Hematopoietic multipotent progenitor cell treated with erythropoietin and hydrocortisone succinate and interleukin-3 and kit ligand, for 6 days (in vitro differentiated cells): ENCODE measurements around the gene GRM4.

ENCODE experiments used
- DNase-seq: peaks from one replicate; pipeline ENCODE4 v3.0.0-alpha.2; 2015

GRM4 gene

DNA sequence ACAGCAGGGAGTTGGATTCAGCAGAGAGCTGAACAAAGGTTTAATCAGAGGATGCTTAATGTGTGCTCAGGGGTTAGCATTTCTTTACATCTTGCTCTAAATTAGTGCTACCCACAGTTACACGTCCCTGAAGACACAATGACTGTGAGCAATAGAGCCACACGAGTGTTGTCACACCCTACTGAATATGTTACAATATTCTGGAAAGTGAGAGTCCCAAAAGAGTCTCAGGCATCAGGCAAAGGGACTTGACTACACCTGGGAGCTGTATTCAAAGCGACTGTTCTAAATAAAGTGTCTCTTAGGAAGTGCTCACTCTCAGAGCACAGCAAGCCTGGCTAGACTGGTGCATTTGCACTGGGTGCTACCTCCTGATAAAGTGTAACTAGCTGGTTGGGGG, 108.7 kb downstream of the GRM4 start:
- no peak for DNase-seq

DNA sequence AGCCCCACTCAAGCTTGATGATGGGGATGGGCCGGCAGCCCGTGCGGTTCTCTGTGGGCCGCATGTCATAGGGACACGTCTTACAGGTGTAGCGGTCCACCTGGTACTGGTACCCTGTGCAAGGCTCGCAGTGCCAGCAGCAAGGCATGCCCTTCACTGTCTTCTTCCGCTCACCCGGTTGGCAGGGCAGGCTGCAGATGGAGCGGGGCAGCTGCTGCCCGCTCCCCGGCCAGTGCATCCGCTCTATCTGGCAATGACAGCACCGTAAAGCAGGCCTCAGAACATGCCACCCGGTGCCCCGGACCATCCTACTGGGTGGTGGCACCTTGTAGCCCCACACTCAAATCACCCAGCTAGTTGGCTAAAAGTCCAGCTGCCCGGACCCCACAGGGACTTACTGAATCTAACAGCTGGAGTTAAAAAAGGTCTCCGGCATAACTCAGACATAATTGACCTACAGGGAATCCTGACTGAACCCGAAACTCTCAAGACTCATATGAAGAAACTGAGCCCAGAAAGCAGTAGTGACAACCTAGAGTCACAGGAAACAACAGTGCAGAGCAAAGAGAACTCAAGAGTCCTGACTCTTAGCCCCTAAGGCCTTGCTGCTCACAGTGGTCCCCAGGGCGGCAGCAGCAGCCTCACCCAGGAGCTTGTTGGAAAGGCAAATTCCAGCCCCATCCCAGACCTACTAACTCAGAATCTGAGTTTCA, 109.4 kb downstream of the GRM4 start:
- no peak for DNase-seq

DNA sequence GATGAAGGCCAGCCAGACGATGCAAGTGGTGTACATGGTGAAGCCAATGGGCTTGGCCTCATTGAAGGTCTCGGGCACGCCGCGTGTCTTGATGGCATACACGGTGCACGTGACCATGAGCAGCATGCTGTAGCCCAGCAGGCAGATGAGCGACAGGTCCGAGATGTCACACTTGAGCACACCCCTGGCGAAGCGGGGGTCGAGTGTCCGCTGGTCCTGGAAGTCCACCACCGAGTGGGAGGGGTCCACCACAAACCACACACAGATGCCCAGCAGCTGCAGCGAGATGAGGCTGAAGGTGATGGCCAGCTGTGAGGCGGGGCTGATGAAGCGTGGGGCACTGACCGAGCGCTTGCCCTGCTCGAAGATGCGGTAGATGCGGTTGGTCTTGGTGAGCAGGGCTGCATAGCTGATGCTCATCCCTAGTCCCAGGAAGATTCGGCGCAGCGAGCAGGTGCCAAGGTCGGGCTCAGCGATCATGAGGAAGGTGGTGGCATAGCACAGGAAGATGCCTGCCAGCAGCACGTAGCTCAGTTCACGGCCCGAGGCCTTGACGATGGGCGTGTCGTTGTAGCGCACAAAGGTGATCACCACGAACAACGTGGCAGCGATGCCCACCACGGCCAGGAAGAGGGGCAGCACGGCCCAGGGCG, 110.1 kb downstream of the GRM4 start:
- no peak for DNase-seq

DNA sequence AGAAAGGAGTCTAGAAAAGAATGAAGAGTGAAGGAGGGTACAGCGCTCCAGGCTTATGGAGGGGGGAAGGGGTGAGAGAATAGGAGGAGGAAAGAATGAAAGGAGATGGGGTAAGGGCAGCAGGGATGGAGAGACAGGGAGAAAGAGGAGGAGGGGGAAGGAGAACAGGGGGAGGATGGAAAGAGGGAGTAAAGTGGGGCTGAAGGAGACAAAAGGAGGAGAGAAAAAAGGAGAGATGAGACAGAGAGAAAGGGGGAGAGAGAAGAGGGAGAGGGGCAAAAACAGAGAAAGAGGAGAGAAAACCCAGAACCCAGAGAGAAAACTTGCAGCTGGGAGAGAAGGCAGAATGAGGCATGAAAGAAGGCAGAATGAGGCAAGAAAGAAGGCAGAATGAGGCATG, 110.7 kb downstream of the GRM4 start:
- no peak for DNase-seq

- DNase-seq, result no peak
These were observed 113.0 kb downstream of the GRM4 start for GRCh38 chr6:34032856-34033255.

GRCh38 chr6:34031625-34032383, 114.1 kb downstream of the GRM4 start:
- DNase-seq, result no peak

DNA sequence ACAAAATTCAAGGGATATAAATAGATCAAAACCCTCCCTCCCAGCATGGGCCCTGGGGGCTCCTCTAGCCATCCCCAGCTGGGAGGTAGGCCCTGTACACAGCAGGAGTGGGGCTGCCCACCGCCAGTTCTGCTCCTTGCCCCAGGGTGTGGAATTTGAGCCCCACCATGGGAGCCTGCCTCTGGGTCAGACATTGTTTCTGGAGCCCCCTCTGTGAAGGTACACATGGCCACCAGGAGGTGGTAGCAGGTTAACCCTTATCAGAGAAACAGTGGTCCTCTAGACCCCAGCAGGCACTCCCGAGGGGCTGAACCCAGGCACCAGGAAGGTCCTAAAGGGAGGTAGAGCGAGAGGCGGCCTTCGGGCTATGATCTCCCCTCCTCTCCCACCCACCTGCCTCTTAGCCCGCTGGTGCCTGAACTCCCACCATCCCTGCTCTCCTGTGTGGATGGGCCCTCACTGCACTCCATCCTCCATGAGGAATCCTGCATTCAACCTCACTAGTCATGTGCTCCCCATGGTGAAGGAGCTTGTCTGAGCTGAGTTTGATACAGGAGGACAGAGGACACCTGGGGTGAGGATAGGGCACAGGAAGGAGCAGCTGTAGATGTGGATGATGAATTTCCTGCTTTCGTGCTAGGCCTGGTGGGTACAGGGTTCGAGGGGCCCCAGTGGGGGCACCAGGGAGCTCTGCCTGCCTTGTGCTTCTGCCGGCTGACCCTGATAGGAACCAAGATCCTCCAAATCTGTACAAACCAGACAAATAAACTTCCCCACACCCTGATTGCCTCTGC, 114.9 kb downstream of the GRM4 start:
- DNase-seq, result peak; percentile 12

DNA sequence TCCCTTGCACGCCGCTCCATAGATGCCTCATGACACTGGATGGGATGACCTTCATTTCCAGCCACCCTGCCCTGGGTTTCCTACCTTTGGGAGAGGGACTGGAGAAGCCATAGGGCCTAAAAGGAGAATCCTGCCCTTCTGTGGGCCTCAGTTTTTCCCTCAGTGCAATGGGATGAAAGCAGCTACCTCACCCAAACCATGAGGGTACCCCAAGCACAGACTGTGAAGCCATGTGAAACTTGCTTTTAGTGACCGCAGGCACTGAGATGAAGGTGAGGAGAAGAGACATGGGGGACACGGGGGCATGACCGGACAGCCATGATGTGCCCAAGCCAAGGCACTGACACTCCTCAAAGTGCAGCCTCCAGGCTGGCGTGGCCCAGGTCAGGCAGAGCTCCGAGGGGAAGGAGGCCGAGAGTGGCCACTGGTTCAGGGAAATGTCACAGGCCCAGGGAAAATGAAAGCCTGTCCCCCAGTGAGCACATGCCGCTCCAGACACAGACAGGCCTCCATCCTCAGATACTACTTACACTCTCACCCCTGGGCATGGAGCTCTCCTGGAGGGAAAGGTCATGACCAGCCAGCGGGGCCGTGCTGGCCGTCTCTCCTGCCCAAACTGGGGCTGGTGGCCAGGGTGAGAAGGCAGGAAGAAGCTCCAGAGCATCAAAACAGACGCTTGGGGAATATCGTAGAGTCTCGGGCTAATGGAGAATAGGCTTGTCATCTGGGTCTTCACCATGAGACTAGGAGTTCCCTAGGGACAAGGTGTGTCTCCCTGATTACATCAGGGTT, 116.2 kb downstream of the GRM4 start:
- no peak for DNase-seq

DNA sequence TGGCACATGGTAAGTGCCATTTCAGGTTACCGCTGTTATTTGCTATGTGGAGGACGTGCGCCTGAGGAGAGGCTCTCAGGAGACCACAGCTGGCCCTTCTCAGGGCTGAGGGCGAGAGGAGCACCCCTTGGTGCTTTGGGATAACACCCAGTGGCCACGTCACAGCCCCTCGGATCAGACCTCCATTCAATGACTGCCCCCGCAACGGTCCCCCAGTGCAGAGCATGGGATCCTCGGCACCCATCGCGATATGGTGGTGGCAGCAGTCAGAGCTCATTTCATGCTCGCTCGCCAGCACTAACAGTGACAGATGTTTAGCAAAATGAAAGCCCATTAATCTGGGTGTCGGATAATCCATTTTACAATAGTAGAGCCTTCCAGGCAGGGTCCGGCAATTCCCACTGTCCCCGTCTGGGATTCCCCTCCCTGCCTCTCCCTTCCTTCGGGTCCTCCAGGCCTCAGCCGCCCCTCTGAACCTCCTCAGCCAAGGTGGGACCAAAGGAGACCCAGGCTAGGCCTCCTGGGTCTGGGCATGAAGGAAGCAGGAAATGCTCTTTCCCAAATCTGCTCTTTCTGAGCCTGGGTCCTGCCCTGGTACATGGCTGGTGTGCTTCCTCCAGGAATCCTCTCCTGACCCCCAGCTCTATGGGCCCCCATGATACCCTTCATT, 117.1 kb downstream of the GRM4 start:
- no peak for DNase-seq

DNA sequence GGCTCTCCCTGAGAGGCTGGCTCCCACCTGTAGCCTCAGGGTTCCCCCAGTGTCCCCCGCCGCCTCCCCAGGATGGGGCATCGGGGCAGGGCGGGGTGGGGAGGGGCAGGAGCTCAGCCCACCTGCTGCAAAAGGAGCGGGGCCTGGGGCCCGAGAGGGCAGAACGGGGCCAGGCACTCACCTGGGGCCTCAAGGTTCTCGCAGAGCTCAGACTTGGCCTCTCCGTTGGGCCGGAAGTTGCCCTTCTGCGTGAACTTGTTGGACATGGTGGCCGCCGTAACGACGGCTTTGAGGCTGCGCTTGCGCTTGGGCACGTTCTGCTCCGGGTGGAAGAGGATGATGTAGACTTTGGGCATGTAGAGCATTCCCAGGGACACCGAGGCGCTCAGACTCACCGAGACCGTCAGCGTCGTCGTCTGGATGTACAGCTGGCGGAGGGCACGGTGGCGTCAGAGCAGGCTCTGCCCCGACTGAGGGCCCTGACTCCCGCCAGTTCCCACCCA, 117.9 kb downstream of the GRM4 start:
- no peak for DNase-seq

- peak; percentile 69 for DNase-seq
These were observed 118.4 kb downstream of the GRM4 start for GRCh38 chr6:34027445-34027936.

DNA sequence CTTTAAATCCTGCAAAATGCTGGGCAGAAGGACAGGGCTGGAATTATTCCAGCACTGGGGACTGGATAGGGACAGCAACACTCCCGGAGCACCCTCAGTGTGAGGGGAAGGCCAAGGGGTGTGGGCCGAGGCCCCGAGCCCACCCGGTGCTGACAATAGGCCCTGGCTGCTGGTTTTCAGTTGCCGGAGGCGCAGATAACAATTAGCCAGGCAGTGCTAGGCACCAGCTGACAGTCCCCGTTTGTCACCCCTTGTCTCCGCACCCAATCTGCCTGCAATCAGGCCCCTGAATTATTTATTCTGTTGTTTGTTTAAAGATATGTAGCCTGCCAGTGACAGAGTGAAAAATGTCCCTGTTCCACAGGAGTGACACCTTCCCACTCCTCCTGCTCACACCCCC, 120.0 kb downstream of the GRM4 start:
- no peak for DNase-seq

DNA sequence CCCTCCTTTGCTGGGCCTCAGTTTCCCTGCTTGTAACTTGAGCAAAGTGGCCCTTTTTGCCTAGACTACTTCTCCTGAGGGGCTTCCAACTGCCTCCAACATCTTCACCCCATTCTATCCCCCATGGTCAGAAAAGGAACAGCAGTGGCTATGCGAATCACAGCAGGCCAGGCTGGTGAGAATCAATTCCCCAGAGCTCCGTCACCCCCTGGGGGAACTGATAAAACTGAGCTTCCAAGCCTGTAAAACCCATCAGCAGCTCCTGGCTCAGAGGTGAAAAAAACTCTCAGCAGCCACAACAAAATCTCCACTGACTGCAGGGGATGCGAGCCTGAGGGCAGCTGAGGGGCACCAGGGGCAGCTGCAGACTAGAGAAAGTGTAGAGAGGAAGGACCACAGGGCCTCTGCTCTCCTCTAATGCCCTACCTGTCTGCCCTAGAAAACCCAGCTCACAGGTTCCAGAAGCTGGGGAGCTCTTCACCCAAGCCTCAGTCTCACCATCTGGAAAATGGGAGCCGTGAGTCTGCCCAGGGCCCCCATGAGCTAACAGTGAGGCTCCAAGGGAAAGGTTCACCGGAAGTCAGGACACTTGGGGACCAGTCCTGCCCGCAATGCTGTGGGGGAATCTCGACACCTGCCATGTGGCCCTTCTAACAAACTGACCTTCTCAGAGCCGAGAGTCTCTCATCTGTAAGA, 120.6 kb downstream of the GRM4 start:
- DNase-seq, result no peak

DNA sequence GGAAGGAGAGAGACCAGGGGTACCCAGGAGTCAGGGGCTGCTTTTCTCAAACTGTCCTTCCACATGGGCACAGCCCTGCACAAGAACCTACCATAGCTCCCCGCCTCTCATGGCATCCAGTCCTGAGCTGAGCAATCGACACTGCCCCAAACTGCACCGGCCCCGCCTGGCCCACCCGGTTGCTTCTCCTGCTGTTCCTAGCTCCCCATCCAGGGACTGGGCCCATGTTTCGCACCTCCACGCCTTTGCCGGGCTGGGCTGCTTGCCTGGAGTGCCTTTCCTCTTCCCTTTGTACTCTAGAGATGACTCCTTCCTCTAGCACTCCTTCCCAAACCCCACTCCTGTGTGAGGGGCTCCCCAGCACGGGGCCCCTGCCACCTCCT, 123.0 kb downstream of the GRM4 start:
- no peak for DNase-seq

- peak; percentile 13 for DNase-seq
These were observed 123.5 kb downstream of the GRM4 start for GRCh38 chr6:34022250-34022872.

GRCh38 chr6:34021554-34022190, 124.2 kb downstream of the GRM4 start:
- no peak for DNase-seq

DNA sequence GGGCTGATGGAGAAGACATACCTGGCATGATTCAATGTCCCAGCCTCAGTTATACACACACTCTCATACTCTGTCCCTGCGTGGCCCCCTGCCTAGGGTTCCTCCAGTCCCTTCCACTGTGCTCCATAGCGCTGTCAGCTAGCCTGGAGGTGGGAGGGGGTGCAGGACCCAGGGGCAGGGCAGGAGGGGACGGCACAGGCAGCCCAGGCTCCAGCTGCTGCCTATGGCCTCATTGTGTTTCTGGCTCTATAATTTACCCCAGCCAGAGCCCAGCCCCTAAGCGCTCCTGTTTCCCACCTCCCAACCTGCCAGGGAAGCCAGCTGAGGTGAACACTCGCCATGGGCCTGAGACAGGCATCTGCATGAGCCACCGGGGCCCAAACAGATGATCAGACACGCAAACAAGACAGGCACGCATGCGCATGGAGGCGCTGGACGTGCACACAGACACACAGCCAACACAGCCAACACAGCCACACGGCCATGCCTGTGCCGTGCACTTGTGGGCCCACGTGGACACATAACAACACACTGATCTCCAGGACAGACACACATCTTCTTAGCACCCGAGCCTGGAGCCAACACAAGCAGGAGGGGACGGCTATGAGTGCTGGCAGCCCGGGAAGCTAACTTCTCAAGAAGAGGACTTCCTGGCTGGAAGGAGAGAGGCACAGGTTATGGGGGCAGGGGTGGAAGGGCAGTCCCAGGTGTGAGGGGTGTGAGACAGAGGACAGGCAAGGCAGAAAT, 124.9 kb downstream of the GRM4 start:
- no peak for DNase-seq

DNA sequence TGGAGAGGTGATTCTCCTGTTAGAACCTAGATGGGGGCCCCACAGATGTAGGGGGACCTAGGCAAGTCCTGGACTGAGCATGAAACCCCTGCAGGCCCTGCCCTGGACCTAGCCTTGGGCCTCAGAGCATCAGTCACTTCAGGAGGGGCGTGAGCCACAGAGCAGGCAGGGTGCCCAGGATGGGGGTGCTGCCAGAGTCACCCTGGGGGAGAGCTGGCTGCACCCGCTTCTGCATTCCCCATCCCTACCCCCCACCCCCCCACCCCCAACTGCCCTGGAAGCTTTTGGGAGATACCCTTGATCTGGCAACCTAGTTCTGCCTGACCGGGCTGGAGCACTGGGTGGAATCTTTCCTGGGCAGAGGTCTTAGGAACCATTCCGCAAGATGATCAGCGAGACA, 125.6 kb downstream of the GRM4 start:
- DNase-seq, result no peak
